Small intestine (tissue), 7 donors: ENCODE results near the gene SIX5. TPM values are rescaled to one million over a fixed set of nuclear protein-coding genes. Genes with fewer than 3 reads are reported as not detected.

Experiments used
- DNase-seq, 2 donors: peaks; one replicate each; pipeline versions ENCODE4 v3.0.0 to v3.0.0-alpha.2; 2013
- FAIRE-seq: peaks from 2 replicates; lab custom pipeline; 2012; peaks lifted over from hg19 to GRCh38; lab: Jason Lieb, UNC
- H3K27ac ChIP-seq, 3 donors: one replicate each; pipeline ENCODE4 v1.5.1; 2013; ENCODE audit warnings: low read length in 2 of 3, mild to moderate bottlenecking in 2 of 3, control low read depth in 1 of 3, inconsistent platforms in 1 of 3, low read depth in 1 of 3, moderate library complexity in 1 of 3
- H3K27me3 ChIP-seq, 3 donors: one replicate each; pipeline ENCODE4 v1.6.1; 2013; ENCODE audit warnings: low read length in 3 of 3, inconsistent platforms in 1 of 3; ENCODE audit not compliant: control insufficient read depth in 3 of 3, insufficient read depth in 3 of 3
- H3K36me3 ChIP-seq, 3 donors: one replicate each; pipeline ENCODE4 v1.6.1; 2013; ENCODE audit warnings: low read length in 3 of 3, inconsistent platforms in 1 of 3, low read depth in 1 of 3, mild to moderate bottlenecking in 1 of 3, moderate library complexity in 1 of 3; ENCODE audit not compliant: control insufficient read depth in 3 of 3, insufficient read depth in 2 of 3
- H3K4me1 ChIP-seq, 3 donors: one replicate each; pipeline ENCODE4 v1.6.1; 2013; ENCODE audit warnings: low read length in 2 of 3, inconsistent platforms in 1 of 3, low read depth in 1 of 3, mild to moderate bottlenecking in 1 of 3, moderate library complexity in 1 of 3; ENCODE audit not compliant: control insufficient read depth in 3 of 3, insufficient read depth in 2 of 3
- H3K4me3 ChIP-seq, 3 donors: one replicate each; pipeline ENCODE4 v1.5.1; 2013; ENCODE audit warnings: low read length in 3 of 3, control low read depth in 1 of 3, inconsistent platforms in 1 of 3, low read depth in 1 of 3, mild to moderate bottlenecking in 1 of 3, moderate library complexity in 1 of 3
- H3K9me3 ChIP-seq, 2 donors: one replicate each; pipeline ENCODE4 v1.6.1; 2013; ENCODE audit warnings: low read depth in 1 of 2, low read length in 1 of 2; ENCODE audit not compliant: control insufficient read depth in 2 of 2, insufficient read depth in 1 of 2
- WGBS, 3 donors: extraction: QIAGEN DNeasy Blood & Tissue Kit; methylation state at CpG; one replicate each; pipeline ENCODE4 v1.1.7; 2013; 5-methylcytosine and 5-hydroxymethylcytosine counted together
- polyA plus RNA-seq, 4 donors: library from polyadenylated mRNA; stranded (reverse) in 3 of 4; unstranded in 1 of 4; fragments of 200-250 nt in 3 of 4; fragments of 120-200 nt in 1 of 4; gene quantifications; one replicate each; pipeline versions ENCODE4 v1.2.1 to v1.2.3, GENCODE V29; 2013
- donor health status: healthy with polysubstance abuse.
- donor health status: control.
- donor health status: control.
- donor health status: Bipolar disorder and iron deficiency.
- donor health status: healthy.

SIX5 gene
- polyA plus RNA-seq, 4 donors = 1.6 to 12.4 (median 6.3) TPM

DNA sequence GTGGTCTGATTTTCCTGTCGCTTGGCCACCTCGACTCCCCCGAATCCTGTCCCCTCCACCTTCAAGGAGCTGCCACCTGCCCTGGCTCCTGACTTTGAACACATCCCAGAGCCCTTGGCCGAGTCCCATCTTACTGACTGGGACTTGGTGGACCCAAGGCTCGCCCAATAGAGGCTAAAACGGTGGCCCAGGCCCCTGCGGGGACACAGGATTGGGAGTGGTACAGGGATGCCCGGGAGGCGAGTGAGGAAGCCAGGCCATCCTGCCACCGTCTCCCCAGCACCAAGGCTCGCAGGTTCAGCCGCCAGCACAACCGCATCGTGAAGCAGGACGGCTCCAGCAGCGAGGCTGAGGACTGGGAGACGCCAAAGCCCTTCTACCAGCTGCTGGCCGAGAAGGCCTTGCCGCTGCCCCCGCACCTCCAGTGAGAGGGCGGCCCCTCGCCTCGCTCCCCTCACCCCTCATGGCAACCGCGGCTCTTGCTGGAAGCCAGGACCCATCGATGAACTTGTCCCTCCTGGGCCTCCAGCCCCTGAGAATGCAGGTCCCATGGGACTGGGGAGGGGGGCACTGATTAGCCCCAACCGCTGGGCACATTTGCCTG is 5.3 kb downstream of the SIX5 start:
- Histone ChIP-seq H3K36me3 (peaks cover 0 to 12% (median 0%) of the 10 kb centered on the region in 3 donors), H3K27ac (no peak overlapping the region), H3K27me3 (peaks cover 0 to 14% (median 2%) of the 10 kb centered on the region in 3 donors), H3K4me3 (no peak overlapping the region), H3K4me1 (peaks cover 0 to 28% (median 0%) of the 10 kb centered on the region in 3 donors), H3K9me3 (no peaks in the 10 kb centered on the region)
- FAIRE-seq (no peak), DNase-seq (no peak)
- 48 to 54% (median 50%) methylated on average over 24 to 27 of the region's 27 CpGs for WGBS, 3 donors

DNA sequence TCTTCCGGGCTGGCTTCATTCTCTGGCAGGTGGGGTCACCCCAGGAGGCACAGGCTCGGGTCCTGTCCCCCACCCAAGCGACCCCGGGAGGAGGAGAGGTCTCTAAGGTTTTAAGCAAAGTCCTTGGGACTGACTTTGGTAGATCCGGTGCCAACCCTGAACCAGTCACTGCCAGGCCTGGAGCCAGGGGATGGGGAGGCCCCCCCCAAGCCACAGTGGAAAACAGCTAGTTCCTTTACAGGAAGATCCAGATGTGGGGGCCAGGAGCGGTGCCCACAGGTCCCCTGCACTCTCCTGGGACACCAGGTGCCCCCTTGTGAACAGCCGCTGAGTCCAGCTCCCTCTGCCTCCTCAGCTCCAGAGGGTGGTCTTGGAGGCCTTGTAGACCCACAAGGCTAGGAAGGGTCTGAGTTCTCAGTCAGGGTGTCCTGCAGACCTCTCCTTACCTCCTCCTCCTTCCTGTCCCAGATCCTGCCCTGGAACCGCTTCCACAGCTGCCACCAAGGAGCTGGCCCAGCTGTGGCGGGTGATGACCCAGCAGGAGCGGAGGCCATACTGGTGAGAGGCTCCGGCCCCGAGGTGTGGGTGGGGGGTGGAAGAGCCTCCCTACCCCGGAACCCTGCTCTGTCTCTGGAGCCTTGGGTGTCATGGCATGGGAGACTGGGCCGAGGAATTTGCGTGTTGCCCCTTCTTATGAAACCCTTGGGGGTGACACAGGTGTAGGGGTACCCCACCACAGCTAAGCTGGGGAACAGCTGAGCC is 6.0 kb downstream of the SIX5 start:
- Histone ChIP-seq H3K4me1 (peaks cover 0 to 28% (median 0%) of the 10 kb centered on the region in 3 donors), H3K27me3 (peaks cover 0 to 14% (median 2%) of the 10 kb centered on the region in 3 donors), H3K36me3 (peaks cover 0 to 12% (median 0%) of the 10 kb centered on the region in 3 donors), H3K4me3 (no peak overlapping the region), H3K9me3 (no peaks in the 10 kb centered on the region), H3K27ac (no peak overlapping the region)
- no peak for DNase-seq
- WGBS, 3 donors = 79 to 89% (median 85%) methylated on average over 14 to 15 of the region's 15 CpGs
- FAIRE-seq = no peak

DNA sequence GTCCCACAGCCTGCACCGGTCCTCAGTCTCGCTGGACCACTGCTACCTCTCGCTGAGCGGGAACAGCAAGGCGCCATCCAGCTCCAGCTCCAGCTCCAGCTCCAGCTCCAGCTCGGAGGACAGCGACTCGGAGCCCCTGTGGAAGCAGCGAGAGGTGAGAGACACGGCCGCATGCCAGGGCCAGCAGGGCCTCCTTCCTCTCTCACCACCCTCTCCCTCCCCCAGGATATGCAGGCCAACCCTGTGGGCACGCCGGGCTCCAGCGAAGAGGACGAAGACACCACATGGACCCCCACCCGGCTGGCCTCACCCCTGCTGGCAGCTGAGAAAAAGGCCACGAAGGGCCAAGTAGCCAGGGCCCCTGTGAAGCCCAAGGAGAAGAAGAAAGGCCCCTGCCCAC is 7.3 kb downstream of the SIX5 start:
- H3K27me3 ChIP-seq = peaks cover 0 to 8% (median 2%) of the 10 kb centered on the region in 3 donors
- no peak overlapping the region for H3K4me3 ChIP-seq
- H3K9me3 ChIP-seq = peaks cover 0 to 3% of the 10 kb centered on the region in 2 donors
- H3K27ac ChIP-seq = no peak overlapping the region
- H3K4me1 ChIP-seq = peaks cover 0 to 18% (median 0%) of the 10 kb centered on the region in 3 donors
- 83 to 85% (median 84%) methylated on average over 13 to 17 of the region's 17 CpGs for WGBS, 3 donors
- DNase-seq = no peak
- peaks cover 0 to 12% (median 0%) of the 10 kb centered on the region in 3 donors for H3K36me3 ChIP-seq
- no peak for FAIRE-seq

DNA sequence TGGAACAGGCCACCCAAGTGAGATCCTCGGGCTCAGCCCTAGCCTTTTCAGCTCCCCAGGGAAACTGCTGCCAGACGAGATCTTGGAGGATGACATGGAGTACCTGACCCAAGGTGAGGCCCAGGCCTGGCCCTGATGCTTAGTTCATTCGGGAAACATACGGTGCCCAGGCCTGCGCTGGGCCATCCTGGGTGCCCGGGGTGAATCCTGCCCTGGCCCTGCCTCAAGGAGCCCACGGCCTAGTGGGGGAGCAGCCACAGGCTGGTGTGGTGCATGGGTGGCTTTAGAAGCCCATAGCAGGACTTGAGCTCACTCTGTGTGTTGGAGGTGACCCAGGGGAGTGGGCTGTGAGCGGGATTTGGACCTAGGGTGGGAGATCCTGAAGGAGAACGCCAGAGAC is 10.1 kb downstream of the SIX5 start:
- Histone ChIP-seq H3K27me3 (peaks cover 0 to 4% (median 2%) of the 10 kb centered on the region in 3 donors), H3K27ac (no peak overlapping the region), H3K4me3 (no peak overlapping the region), H3K4me1 (peaks cover 0 to 2% (median 0%) of the 10 kb centered on the region in 3 donors), H3K36me3 (no peaks in the 10 kb centered on the region), H3K9me3 (peaks cover 0 to 3% of the 10 kb centered on the region in 2 donors)
- FAIRE-seq (no peak), DNase-seq (no peak)
- 81 to 85% (median 83%) methylated on average over 9 of the region's 9 CpGs for WGBS, 3 donors

DNA sequence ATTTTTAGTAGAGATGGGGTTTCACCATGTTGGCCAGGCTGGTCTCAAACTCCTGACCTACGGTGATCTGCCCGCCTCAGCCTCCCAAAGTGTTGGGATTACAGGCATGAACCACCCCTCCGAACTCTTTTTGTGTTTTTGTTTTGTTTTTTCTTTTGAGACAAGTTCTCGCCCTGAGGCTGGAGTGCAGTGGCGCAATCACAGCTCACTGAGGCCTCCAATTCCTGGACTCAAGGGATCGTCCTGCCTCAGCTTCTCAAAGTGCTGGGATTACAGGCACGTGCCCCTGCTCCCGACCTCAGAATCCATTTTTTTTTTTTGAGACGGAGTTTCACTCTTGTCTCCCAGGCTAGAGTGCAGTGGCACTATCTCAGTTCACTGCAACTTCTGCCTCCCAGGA is 11.4 kb downstream of the SIX5 start:
- no peak overlapping the region for H3K4me3 ChIP-seq
- peaks cover 0 to 3% of the 10 kb centered on the region in 2 donors for H3K9me3 ChIP-seq
- 75 to 82% (median 79%) methylated on average over 9 of the region's 9 CpGs for WGBS, 3 donors
- FAIRE-seq = no peak
- H3K36me3 ChIP-seq = no peaks in the 10 kb centered on the region
- no peaks in the 10 kb centered on the region for H3K4me1 ChIP-seq
- DNase-seq = no peak
- no peaks in the 10 kb centered on the region for H3K27me3 ChIP-seq
- no peak overlapping the region for H3K27ac ChIP-seq

DNA sequence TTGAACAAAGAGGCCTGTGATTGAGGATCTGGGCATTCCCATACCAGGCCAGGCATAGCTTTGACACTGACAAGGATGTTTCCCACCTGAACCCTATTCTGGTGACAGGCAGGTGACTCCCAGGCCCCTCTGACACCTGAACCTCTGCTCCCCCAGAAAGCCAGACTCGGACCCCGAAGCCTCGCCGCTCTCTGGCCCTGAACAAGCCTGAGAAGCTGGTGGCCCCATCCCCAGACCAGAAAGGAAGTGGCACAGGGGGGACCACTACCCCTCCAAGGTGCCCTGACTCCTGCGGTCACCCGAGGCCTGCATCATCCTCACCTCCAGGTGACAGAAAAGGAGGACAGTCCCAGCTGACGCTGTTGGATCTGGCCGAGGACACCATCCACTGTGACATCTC is 14.7 kb downstream of the SIX5 start:
- WGBS, 3 donors = 96 to 97% (median 96%) methylated on average over 8 of the region's 8 CpGs
- FAIRE-seq = no peak

DNA sequence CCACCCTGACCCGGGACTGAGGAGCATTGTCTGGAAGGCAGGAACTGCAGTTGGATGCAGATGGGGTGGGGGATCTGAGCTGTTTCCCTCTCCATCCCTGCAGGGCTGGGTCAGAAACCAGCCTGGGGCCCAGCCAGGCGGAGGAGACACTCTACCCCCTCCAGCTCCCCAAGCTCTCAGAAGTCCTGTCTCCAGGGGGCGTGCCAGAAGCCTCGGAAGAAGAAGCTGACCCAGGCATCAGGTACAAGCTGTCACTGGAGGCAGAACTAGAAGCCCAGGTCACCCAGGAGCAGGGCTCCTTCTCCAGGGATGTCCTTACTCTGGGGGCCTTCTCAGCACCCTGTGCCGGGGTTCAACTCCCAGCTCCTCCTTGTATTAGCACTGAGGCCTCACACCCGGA is 15.5 kb downstream of the SIX5 start:
- WGBS, 3 donors = 65 to 72% (median 67%) methylated on average over 6 of the region's 6 CpGs
- H3K27me3 ChIP-seq = no peaks in the 10 kb centered on the region
- FAIRE-seq (no peak), DNase-seq (no peak)
- H3K4me1 ChIP-seq = no peaks in the 10 kb centered on the region
- H3K36me3 ChIP-seq = no peaks in the 10 kb centered on the region
- H3K27ac ChIP-seq = no peak overlapping the region
- peaks cover 0 to 3% of the 10 kb centered on the region in 2 donors for H3K9me3 ChIP-seq
- H3K4me3 ChIP-seq = no peak overlapping the region

More for the DNA sequence above, 14.7 kb downstream of the SIX5 start:
- DNase-seq = no peak
- no peaks in the 10 kb centered on the region for H3K27me3 ChIP-seq
- H3K4me1 ChIP-seq = no peaks in the 10 kb centered on the region
- H3K4me3 ChIP-seq = no peak overlapping the region
- no peaks in the 10 kb centered on the region for H3K36me3 ChIP-seq
- H3K27ac ChIP-seq = no peak overlapping the region
- H3K9me3 ChIP-seq = peaks cover 0 to 3% of the 10 kb centered on the region in 2 donors

DNA sequence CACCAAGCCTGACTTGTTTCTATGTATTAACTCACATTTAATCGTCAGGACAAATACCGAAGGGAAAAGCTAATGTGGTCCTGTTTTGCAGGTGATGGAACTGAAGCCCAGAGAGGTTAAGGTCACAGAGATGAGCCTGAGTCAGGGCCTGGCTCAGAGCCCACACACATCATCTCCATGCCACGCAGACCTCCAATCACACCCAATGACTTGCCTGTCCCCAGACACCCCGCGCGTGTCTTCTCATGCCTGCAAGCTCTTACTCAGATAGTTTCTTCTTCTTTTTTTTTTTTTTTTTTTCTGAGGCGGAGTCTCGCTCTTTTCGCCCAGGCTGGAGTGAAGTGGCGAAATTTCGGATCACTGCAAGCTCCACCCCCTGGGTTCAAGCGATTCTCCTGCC is 16.4 kb downstream of the SIX5 start:
- no peak for FAIRE-seq
- Histone ChIP-seq H3K27me3 (no peaks in the 10 kb centered on the region), H3K4me1 (no peaks in the 10 kb centered on the region), H3K4me3 (no peak overlapping the region), H3K9me3 (peaks cover 0 to under 1% of the 10 kb centered on the region in 2 donors), H3K27ac (no peak overlapping the region), H3K36me3 (no peaks in the 10 kb centered on the region)
- DNase-seq = no peak
- 92 to 95% (median 94%) methylated on average over 12 of the region's 12 CpGs for WGBS, 3 donors
